ENCODE results near the gene SLC25A21. TPM values are rescaled to one million over a fixed set of nuclear protein-coding genes. Genes with fewer than 3 reads are reported as not detected.
A peak's percentile ranks its signal among the peaks of the same experiment; 100 is the strongest.

The SLC25A21 gene
- total and polyA plus RNA-seq, 2 of the 13 experiments (the other 11 are each of a cell fraction or from before 2014, with no cell fraction given): 1.9 to 2.9 TPM

- TF ChIP-seq ZXDC (CRISPR knock-in tag; IDR thresholded peaks at IDR 0.05): 0 out of 2 replicates have a peak, but pooled peaks have one; percentile 26
- TF ChIP-seq E2F5 (CRISPR knock-in tag; conservative IDR thresholded peaks at IDR 0.05): no peak
- TF ChIP-seq, protein P1, sequence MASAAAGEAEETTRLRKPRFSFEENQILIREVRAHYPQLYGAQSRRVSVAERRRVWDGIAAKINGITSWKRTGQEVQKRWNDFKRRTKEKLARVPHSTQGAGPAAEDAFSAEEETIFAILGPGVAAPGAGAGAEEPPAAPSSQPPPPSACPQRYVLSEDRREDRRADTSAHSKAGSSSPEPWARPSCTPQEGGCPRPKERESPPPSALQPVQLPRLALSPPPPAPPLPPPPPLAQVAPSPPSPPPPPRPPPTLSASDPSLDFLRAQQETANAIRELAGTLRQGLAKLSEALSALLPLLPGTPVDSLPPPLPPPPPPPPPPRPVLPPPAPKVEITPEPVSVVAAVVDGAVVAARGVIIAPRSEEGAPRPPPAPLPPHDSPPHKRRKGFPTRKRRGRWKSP (CRISPR knock-in tag; IDR thresholded peaks at IDR 0.05): no peak
- peak; percentile 36; the same call in 1 of the 2 replicates for TF ChIP-seq EZH2 (conservative IDR thresholded peaks at IDR 0.05; ENCODE audit: low read depth, low read length)
- no peak for TF ChIP-seq NFIC (IDR thresholded peaks at IDR 0.05; ENCODE audit: low read length)
- no peak for TF ChIP-seq HMGXB4 (CRISPR knock-in tag; IDR thresholded peaks at IDR 0.05; ENCODE audit: borderline replicate concordance in 1 of 2, low read depth in 1 of 2)
- no peak for TF ChIP-seq SP2 (CRISPR knock-in tag; IDR thresholded peaks at IDR 0.05)
- TF ChIP-seq NFE2L1 (CRISPR knock-in tag; IDR thresholded peaks at IDR 0.05; ENCODE audit: borderline replicate concordance): no peak
These were observed 515.6 kb downstream of the SLC25A21 start (continued) for GRCh38 chr14:36656687-36657398.
